Natural killer cell treated with Interleukin-12 subunit alpha and Interleukin-12 subunit beta and Interleukin-15 and Interleukin-18, amount 100 ng/mL, for 72 hours (primary cell): ENCODE results near the gene GABBR2. TPM values are rescaled to one million over a fixed set of nuclear protein-coding genes. Genes with fewer than 3 reads are reported as not detected.

Source experiments
- ATAC-seq, 2 donors: fragments of 150-1000 bp; cut with Tn5 transposase in 1 of 2; sonication (Bioruptor Pico), chemical (Tn5 transposase) in 1 of 2; 2 replicates each; pipeline ENCODE4 v1.10.0; 2021
- DNase-seq: peaks from one replicate; pipeline ENCODE4 v3.0.0; 2022; ENCODE audit warnings: low spot score
- H3K27ac Mint-ChIP-seq, 2 donors: 1 replicate in 1 of 2; 2 replicates in 1 of 2; pipeline ENCODE4 v1.8.0; 2022; ENCODE audit warnings: mixed read lengths in 2 of 2, mild to moderate bottlenecking in 1 of 2, moderate library complexity in 1 of 2
- H3K27me3 Mint-ChIP-seq, 2 donors: 1 replicate in 1 of 2; 2 replicates in 1 of 2; pipeline ENCODE4 v1.8.0; 2022; ENCODE audit warnings: mixed read lengths in 2 of 2
- H3K36me3 Mint-ChIP-seq: one replicate; pipeline ENCODE4 v1.8.0; 2022; ENCODE audit warnings: mixed read lengths
- H3K4me1 Mint-ChIP-seq, 2 donors: 1 replicate in 1 of 2; 2 replicates in 1 of 2; pipeline ENCODE4 v1.8.0; 2022; ENCODE audit warnings: low read depth in 2 of 2, mixed read lengths in 2 of 2, mild to moderate bottlenecking in 1 of 2
- H3K4me3 Mint-ChIP-seq: one replicate; pipeline ENCODE4 v1.8.0; 2022; ENCODE audit warnings: mixed read lengths
- H3K9me3 Mint-ChIP-seq: 2 replicates; pipeline ENCODE4 v1.8.0; 2022; ENCODE audit warnings: mixed read lengths
- total RNA-seq, 2 donors: library from RNA; stranded (reverse); gene quantifications; one replicate each; pipeline ENCODE4 v1.2.3, GENCODE V29; 2022

Gene GABBR2
- total RNA-seq, 2 donors from 2014 or later, result not detected

- Mint-ChIP-seq H3K27me3 (peaks cover 7 to 26% of the 10 kb centered on the region in 2 donors), H3K36me3 (no peaks in the 10 kb centered on the region)
Observed at GRCh38 chr9:98264516-98264915, 444.2 kb downstream of the GABBR2 start.

GRCh38 chr9:98263482-98264357 is 445.0 kb downstream of the GABBR2 start:
- Mint-ChIP-seq H3K36me3 (no peaks in the 10 kb centered on the region), H3K9me3 (no peaks in the 10 kb centered on the region), H3K27me3 (peaks cover 5 to 20% of the 10 kb centered on the region in 2 donors), H3K27ac (no peak overlapping the region), H3K4me3 (no peak overlapping the region), H3K4me1 (no peaks in the 10 kb centered on the region)
- peak; percentile 87 to 90 for ATAC-seq
- peak; percentile 75 for DNase-seq

More at GRCh38 chr9:98264516-98264915, 444.2 kb downstream of the GABBR2 start:
- DNase-seq (no peak), ATAC-seq (no peak)
- H3K27ac Mint-ChIP-seq, result no peak overlapping the region
- no peak overlapping the region for H3K4me3 Mint-ChIP-seq
- H3K9me3 Mint-ChIP-seq, result no peaks in the 10 kb centered on the region
- no peaks in the 10 kb centered on the region for H3K4me1 Mint-ChIP-seq

- ATAC-seq (no peak), DNase-seq (no peak)
- no peaks in the 10 kb centered on the region for H3K36me3 Mint-ChIP-seq
- H3K27me3 Mint-ChIP-seq, result peaks cover 0 to 14% of the 10 kb centered on the region in 2 donors
- no peaks in the 10 kb centered on the region for H3K9me3 Mint-ChIP-seq
- no peak overlapping the region for H3K4me3 Mint-ChIP-seq
- H3K4me1 Mint-ChIP-seq, result no peaks in the 10 kb centered on the region
- no peak overlapping the region for H3K27ac Mint-ChIP-seq
Observed at GRCh38 chr9:98263080-98263479, 445.7 kb downstream of the GABBR2 start.

- ATAC-seq, result no peak
- Mint-ChIP-seq H3K27me3 (peaks cover 0 to 8% of the 10 kb centered on the region in 2 donors), H3K36me3 (no peaks in the 10 kb centered on the region)
Observed at GRCh38 chr9:98262056-98262455, 446.7 kb downstream of the GABBR2 start.

GRCh38 chr9:98260635-98261034 is 448.1 kb downstream of the GABBR2 start:
- H3K27ac Mint-ChIP-seq, result no peak overlapping the region
- no peak overlapping the region for H3K4me3 Mint-ChIP-seq
- no peaks in the 10 kb centered on the region for H3K9me3 Mint-ChIP-seq
- DNase-seq, result no peak
- peaks cover 5 to 7% of the 10 kb centered on the region in 2 donors for H3K4me1 Mint-ChIP-seq
- H3K36me3 Mint-ChIP-seq, result no peaks in the 10 kb centered on the region
- H3K27me3 Mint-ChIP-seq, result peaks cover 0 to 8% of the 10 kb centered on the region in 2 donors
- no peak for ATAC-seq

More at GRCh38 chr9:98262056-98262455, 446.7 kb downstream of the GABBR2 start:
- no peak overlapping the region for H3K4me3 Mint-ChIP-seq
- no peaks in the 10 kb centered on the region for H3K9me3 Mint-ChIP-seq
- no peak overlapping the region for H3K27ac Mint-ChIP-seq
- no peak for DNase-seq
- no peaks in the 10 kb centered on the region for H3K4me1 Mint-ChIP-seq

- Mint-ChIP-seq H3K9me3 (no peaks in the 10 kb centered on the region), H3K27me3 (peaks cover 0 to 8% of the 10 kb centered on the region in 2 donors), H3K27ac (no peak overlapping the region), H3K4me3 (no peak overlapping the region), H3K36me3 (no peaks in the 10 kb centered on the region), H3K4me1 (peaks cover 8 to 9% of the 10 kb centered on the region in 2 donors)
- DNase-seq (no peak), ATAC-seq (no peak)
Observed at GRCh38 chr9:98259791-98260190, 448.9 kb downstream of the GABBR2 start.

- H3K9me3 Mint-ChIP-seq, result no peaks in the 10 kb centered on the region
- no peak for DNase-seq
- H3K4me1 Mint-ChIP-seq, result peaks cover 21 to 24% of the 10 kb centered on the region in 2 donors
- no peaks in the 10 kb centered on the region for H3K36me3 Mint-ChIP-seq
- H3K27me3 Mint-ChIP-seq, result no peaks in the 10 kb centered on the region
- H3K27ac Mint-ChIP-seq, result peak overlapping the region; percentile 88 to 97
- no peak for ATAC-seq
- peak overlapping the region; percentile 98 for H3K4me3 Mint-ChIP-seq
Observed at GRCh38 chr9:98256756-98257155, 452.0 kb downstream of the GABBR2 start.

GRCh38 chr9:98255578-98256296 is 453.0 kb downstream of the GABBR2 start, which contains the start of gene TBC1D2:
Gene TBC1D2 (minus strand): TSS chr9:98255649. CDS start chr9:98255541, 108 bp downstream.
- no peaks in the 10 kb centered on the region for H3K9me3 Mint-ChIP-seq
- ATAC-seq (peak; percentile 94 to 96), DNase-seq (peak; percentile 97)
- peaks cover 21 to 24% of the 10 kb centered on the region in 2 donors for H3K4me1 Mint-ChIP-seq
- no peaks in the 10 kb centered on the region for H3K36me3 Mint-ChIP-seq
- no peaks in the 10 kb centered on the region for H3K27me3 Mint-ChIP-seq
- H3K27ac Mint-ChIP-seq, result peak within 1 kb of the TSS; percentile 88 to 97
- peak within 1 kb of the TSS; percentile 98 for H3K4me3 Mint-ChIP-seq

GRCh38 chr9:98255061-98255577 is 453.6 kb downstream of the GABBR2 start:
- DNase-seq, result peak; percentile 63
- peak; percentile 12 to 22 for ATAC-seq
- peak overlapping the region; percentile 88 to 97 for H3K27ac Mint-ChIP-seq

GRCh38 chr9:98254228-98255060 is 454.3 kb downstream of the GABBR2 start:
- H3K36me3 Mint-ChIP-seq, result no peaks in the 10 kb centered on the region
- ATAC-seq, result no peak
- H3K27ac Mint-ChIP-seq, result peak overlapping the region in 1 of 2 donors; percentile 35
- H3K4me3 Mint-ChIP-seq, result peak overlapping the region; percentile 98
- no peak for DNase-seq
- no peaks in the 10 kb centered on the region for H3K9me3 Mint-ChIP-seq
- H3K27me3 Mint-ChIP-seq, result no peaks in the 10 kb centered on the region
- peaks cover 24 to 30% of the 10 kb centered on the region in 2 donors for H3K4me1 Mint-ChIP-seq

More at GRCh38 chr9:98255061-98255577, 453.6 kb downstream of the GABBR2 start:
- Mint-ChIP-seq H3K4me1 (peaks cover 24 to 25% of the 10 kb centered on the region in 2 donors), H3K36me3 (no peaks in the 10 kb centered on the region), H3K9me3 (no peaks in the 10 kb centered on the region), H3K27me3 (no peaks in the 10 kb centered on the region), H3K4me3 (peak overlapping the region; percentile 98)

GRCh38 chr9:98253565-98253964 is 455.2 kb downstream of the GABBR2 start:
- Mint-ChIP-seq H3K27me3 (no peaks in the 10 kb centered on the region), H3K36me3 (no peaks in the 10 kb centered on the region), H3K4me1 (peaks cover 31 to 36% of the 10 kb centered on the region in 2 donors), H3K27ac (peak overlapping the region in 1 of 2 donors; percentile 4), H3K4me3 (no peak overlapping the region), H3K9me3 (no peaks in the 10 kb centered on the region)
- no peak for DNase-seq
- ATAC-seq, result no peak

GRCh38 chr9:98251551-98251950 is 457.2 kb downstream of the GABBR2 start:
- Mint-ChIP-seq H3K27ac (no peak overlapping the region), H3K4me1 (peaks cover 28 to 32% of the 10 kb centered on the region in 2 donors), H3K27me3 (no peaks in the 10 kb centered on the region), H3K4me3 (no peak overlapping the region), H3K9me3 (no peaks in the 10 kb centered on the region), H3K36me3 (no peaks in the 10 kb centered on the region)
- DNase-seq, result no peak
- no peak for ATAC-seq

GRCh38 chr9:98249771-98250170 is 459.0 kb downstream of the GABBR2 start:
- peaks cover 23 to 27% of the 10 kb centered on the region in 2 donors for H3K4me1 Mint-ChIP-seq
- DNase-seq (no peak), ATAC-seq (no peak)
- H3K9me3 Mint-ChIP-seq, result no peaks in the 10 kb centered on the region
- no peak overlapping the region for H3K27ac Mint-ChIP-seq
- H3K4me3 Mint-ChIP-seq, result no peak overlapping the region
- H3K36me3 Mint-ChIP-seq, result no peaks in the 10 kb centered on the region
- H3K27me3 Mint-ChIP-seq, result no peaks in the 10 kb centered on the region
